ENCODE measurements around the gene HSD3B1. TPM values are rescaled to one million over a fixed set of nuclear protein-coding genes. Genes with fewer than 3 reads are reported as not detected.

HSD3B1 gene
- polyA plus RNA-seq, 1 of the 3 experiments (the other 2 are of a cell fraction) = not detected

DNA sequence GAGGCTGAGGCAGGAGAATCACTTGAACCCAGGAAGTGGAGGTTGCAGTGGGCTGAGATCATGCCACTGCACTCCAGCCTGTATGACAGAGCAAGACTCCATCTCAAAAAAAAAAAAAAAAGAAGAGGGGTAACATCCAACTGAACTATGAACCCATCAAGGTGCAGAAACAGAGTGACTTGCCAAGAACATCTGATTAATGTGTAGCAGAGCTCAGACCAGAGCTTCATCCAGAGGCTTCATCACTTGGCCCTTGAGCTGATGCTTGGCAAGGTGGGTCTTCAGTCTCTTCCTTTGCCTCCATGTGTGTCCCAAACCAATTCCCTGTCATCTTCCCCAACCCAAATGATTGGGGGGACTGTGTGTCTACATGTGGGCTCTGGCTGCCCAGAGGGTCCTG lies 32.6 kb downstream of the HSD3B1 start:
- ChIA-PET POLR2A (no interaction called here), CTCF (no interaction called here)
- Histone ChIP-seq H3K9me2 (no peaks in the 10 kb centered on the region), H3K79me2 (ENCODE audit: insufficient read depth) (no peaks in the 10 kb centered on the region), H4K20me1 (ENCODE audit: insufficient read depth) (no peaks in the 10 kb centered on the region), H2AFZ (ENCODE audit: low read depth) (no peak overlapping the region), H3K4me2 (no peak overlapping the region), H3F3A (replicated peaks; ENCODE audit: insufficient read depth) (no peaks in the 10 kb centered on the region), H3K9me3 (no peaks in the 10 kb centered on the region), H3K4me3 (ENCODE audit: low read depth in 2 of 2, low read length in 1 of 2) (no peak overlapping the region), H3K4me1 (ENCODE audit: control insufficient read depth in 1 of 2, insufficient read depth in 2 of 2, low read depth in 1 of 2, low read length in 1 of 2) (no peaks in the 10 kb centered on the region), H3K36me3 (replicated peaks in 1 of 2; ENCODE audit: control insufficient read depth in 1 of 2, insufficient read depth in 2 of 2, low read length in 1 of 2) (no peaks in the 10 kb centered on the region), H3K27ac (ENCODE audit: low read depth in 2 of 2, low read length in 1 of 2) (no peak overlapping the region), H3K27me3 (ENCODE audit: insufficient read depth) (no peaks in the 10 kb centered on the region; the same call in 1 of the 2 replicates), H3K9ac (no peak overlapping the region)
- no peak for DNase-seq
- TF ChIP-seq GATA2 (CRISPR knock-in tag; IDR thresholded peaks at IDR 0.05) = no peak
- no peak for TF ChIP-seq TEAD4 (IDR thresholded peaks at IDR 0.05; ENCODE audit: borderline replicate concordance, insufficient read depth)
- TF ChIP-seq POLR2AphosphoS5 (IDR thresholded peaks at IDR 0.05; ENCODE audit: low read depth, low read length) = no peak
- TF ChIP-seq, protein P1, sequence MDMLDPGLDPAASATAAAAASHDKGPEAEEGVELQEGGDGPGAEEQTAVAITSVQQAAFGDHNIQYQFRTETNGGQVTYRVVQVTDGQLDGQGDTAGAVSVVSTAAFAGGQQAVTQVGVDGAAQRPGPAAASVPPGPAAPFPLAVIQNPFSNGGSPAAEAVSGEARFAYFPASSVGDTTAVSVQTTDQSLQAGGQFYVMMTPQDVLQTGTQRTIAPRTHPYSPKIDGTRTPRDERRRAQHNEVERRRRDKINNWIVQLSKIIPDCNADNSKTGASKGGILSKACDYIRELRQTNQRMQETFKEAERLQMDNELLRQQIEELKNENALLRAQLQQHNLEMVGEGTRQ (IDR thresholded peaks at IDR 0.05; ENCODE audit: borderline replicate concordance, low read depth, low read length) = no peak
- no peak for TF ChIP-seq EP300 (IDR thresholded peaks at IDR 0.05; ENCODE audit: borderline replicate concordance in 1 of 2, low read depth in 1 of 2, low read length in 1 of 2)
- TF ChIP-seq SMC3 (IDR thresholded peaks at IDR 0.05; ENCODE audit: low read depth, low read length) = no peak
- TF ChIP-seq FOXJ3 (CRISPR knock-in tag; IDR thresholded peaks at IDR 0.05) = no peak
- no peak for TF ChIP-seq JUND (IDR thresholded peaks at IDR 0.05)
- no peak for TF ChIP-seq ZBTB33 (IDR thresholded peaks at IDR 0.05; ENCODE audit: borderline replicate concordance, low read depth)
- no peak for TF ChIP-seq SIN3A (IDR thresholded peaks at IDR 0.05; ENCODE audit: borderline replicate concordance, low read depth, low read length)
- TF ChIP-seq RCOR1 (IDR thresholded peaks at IDR 0.05; ENCODE audit: low read length) = no peak
- TF ChIP-seq PBX3 (IDR thresholded peaks at IDR 0.05) = no peak

DNA sequence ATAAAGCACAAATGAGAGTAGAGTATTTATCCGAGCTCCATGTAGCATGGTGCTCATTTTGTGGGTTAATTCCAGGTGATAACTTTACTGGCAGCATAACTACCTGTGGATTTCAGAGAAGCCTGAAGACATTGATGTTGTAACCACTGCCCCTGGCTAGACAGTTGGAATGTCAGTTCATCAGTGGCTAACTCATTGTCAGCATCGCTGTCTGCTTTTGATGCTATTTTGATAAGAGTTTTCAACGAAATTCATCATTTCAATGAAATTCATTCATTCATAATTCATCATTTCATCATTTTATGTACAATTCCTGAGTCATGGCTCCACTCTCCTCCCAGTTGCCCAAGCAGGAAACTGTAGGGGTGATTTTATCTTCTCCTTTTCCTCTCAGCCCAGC lies 34.4 kb downstream of the HSD3B1 start:
- Histone ChIP-seq H3K27ac (ENCODE audit: low read depth in 2 of 2, low read length in 1 of 2) (no peak overlapping the region), H3K4me3 (ENCODE audit: low read depth in 2 of 2, low read length in 1 of 2) (no peak overlapping the region)

More for the DNA sequence above, 34.4 kb downstream of the HSD3B1 start:
- TF ChIP-seq GABPA (IDR thresholded peaks at IDR 0.05; ENCODE audit: low read depth) (no peak), PBX3 (IDR thresholded peaks at IDR 0.05) (no peak), FOXJ3 (CRISPR knock-in tag; IDR thresholded peaks at IDR 0.05) (no peak)
- H3K4me1 ChIP-seq (ENCODE audit: control insufficient read depth in 1 of 2, insufficient read depth in 2 of 2, low read depth in 1 of 2, low read length in 1 of 2) = no peaks in the 10 kb centered on the region
- no peaks in the 10 kb centered on the region for H3K9me2 ChIP-seq
- no peak for DNase-seq
- H3K9me3 ChIP-seq = no peaks in the 10 kb centered on the region
- H2AFZ ChIP-seq (ENCODE audit: low read depth) = no peak overlapping the region
- H3K9ac ChIP-seq = no peak overlapping the region
- ChIA-PET CTCF (no interaction called here), POLR2A (no interaction called here)
- H4K20me1 ChIP-seq (ENCODE audit: insufficient read depth) = no peaks in the 10 kb centered on the region
- H3K79me2 ChIP-seq (ENCODE audit: insufficient read depth) = no peaks in the 10 kb centered on the region
- 0% methylated on average over 3 of the region's 3 CpGs for WGBS (ENCODE audit: low lambda C conversion rate)
- no peaks in the 10 kb centered on the region; the same call in 1 of the 2 replicates for H3K27me3 ChIP-seq (ENCODE audit: insufficient read depth)
- H3F3A ChIP-seq (replicated peaks; ENCODE audit: insufficient read depth) = no peaks in the 10 kb centered on the region
- H3K36me3 ChIP-seq (replicated peaks in 1 of 2; ENCODE audit: control insufficient read depth in 1 of 2, insufficient read depth in 2 of 2, low read length in 1 of 2) = no peaks in the 10 kb centered on the region
- no peak overlapping the region for H3K4me2 ChIP-seq
